ENCODE data around the gene TCF4.

The TCF4 gene

DNA sequence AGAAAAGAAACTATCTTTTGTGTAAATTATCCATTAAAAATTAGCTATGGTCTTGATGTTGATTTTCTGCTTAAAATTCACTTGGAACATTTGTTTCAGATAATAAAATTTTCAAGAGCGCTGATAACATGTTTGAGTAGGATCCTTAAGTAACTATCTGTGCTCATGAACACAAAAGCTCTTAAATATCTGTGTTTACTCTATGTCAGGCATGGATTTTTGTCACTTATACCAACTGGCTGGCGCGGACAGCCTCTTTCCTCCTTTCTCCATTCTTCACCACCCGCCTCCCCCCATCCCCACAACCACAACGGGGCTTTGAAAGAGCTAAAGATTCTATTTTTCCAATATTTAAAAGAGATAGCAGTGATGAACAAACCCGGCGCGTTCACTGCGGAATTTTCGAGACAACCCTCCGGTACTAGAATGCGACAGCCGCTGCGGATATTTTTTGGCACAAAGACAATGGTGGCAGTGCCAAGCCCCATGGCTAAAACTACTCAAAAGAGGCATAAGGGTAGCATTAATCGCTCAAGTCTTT, 181.5 kb downstream of the TCF4 start:
- Histone ChIP-seq H3K27me3 (ENCODE audit: control insufficient read depth in 1 of 2, insufficient read depth in 2 of 2, low read length in 2 of 2) (no peaks in the 10 kb centered on the region), H3K4me1 (ENCODE audit: control insufficient read depth in 1 of 2, insufficient read depth in 2 of 2, low read length in 2 of 2) (no peaks in the 10 kb centered on the region), H3K36me3 (ENCODE audit: control insufficient read depth in 1 of 2, insufficient read depth in 2 of 2, low read length in 2 of 2) (no peaks in the 10 kb centered on the region), H3K4me3 (ENCODE audit: low read depth in 1 of 2, low read length in 2 of 2) (no peak overlapping the region), H3K27ac (ENCODE audit: low read depth, low read length) (no peak overlapping the region), H3K9me3 (ENCODE audit: control insufficient read depth in 1 of 2, low read length in 2 of 2) (no peaks in the 10 kb centered on the region), H3K9ac (ENCODE audit: low read depth in 1 of 2, low read length in 2 of 2) (no peak overlapping the region)

DNA sequence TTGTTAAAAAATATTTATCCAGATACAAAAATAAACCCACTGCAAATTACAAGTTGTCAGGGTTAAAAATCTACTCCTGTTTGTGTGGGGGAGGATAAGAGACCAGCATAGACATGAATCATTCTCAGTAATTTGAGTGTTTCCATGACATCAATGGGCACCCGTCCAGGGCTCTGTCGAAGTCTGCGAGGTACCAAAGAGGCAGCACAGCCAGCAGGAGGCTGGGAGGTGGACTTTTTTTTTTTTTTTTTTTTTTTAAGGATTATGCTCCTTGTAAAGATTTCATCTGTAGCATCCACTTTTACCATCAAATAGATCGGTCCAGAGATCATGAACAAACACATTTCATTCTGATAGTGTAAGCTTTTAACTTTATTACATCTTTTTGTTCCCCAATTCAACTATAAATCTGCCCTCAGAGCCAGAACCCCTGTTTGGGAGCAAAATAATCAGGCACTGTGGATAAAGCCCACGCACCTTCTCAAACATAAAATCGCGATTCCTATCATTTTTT, 182.0 kb downstream of the TCF4 start:
- Histone ChIP-seq H3K9ac (ENCODE audit: low read depth in 1 of 2, low read length in 2 of 2) (no peak overlapping the region), H3K27ac (ENCODE audit: low read depth, low read length) (no peak overlapping the region)

DNA sequence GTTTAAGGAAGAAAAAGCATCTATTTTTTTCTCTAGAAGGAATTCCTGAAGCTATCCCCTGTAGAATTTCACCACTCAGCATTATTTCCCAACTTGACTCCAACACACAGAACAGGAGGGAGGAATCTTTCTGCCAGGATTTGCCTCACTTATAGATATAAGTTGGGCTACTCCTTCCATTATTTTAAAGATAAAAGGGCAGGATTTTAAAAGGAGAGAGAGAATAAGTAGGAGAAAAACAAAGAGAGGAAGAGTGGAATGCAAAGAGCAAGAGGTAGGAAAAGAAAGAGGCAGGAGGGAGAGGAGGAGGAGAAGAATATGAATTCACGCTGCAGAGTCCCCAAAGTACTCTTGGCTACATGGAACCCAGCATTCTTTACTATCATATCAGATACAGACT, 182.5 kb downstream of the TCF4 start:
- Histone ChIP-seq H3K4me3 (ENCODE audit: low read depth in 1 of 2, low read length in 2 of 2) (no peak overlapping the region), H3K27me3 (ENCODE audit: control insufficient read depth in 1 of 2, insufficient read depth in 2 of 2, low read length in 2 of 2) (no peaks in the 10 kb centered on the region), H3K9me3 (ENCODE audit: control insufficient read depth in 1 of 2, low read length in 2 of 2) (no peaks in the 10 kb centered on the region), H3K27ac (ENCODE audit: low read depth, low read length) (peak overlapping the region; percentile 11), H3K9ac (ENCODE audit: low read depth in 1 of 2, low read length in 2 of 2) (no peak overlapping the region), H3K36me3 (ENCODE audit: control insufficient read depth in 1 of 2, insufficient read depth in 2 of 2, low read length in 2 of 2) (no peaks in the 10 kb centered on the region), H3K4me1 (ENCODE audit: control insufficient read depth in 1 of 2, insufficient read depth in 2 of 2, low read length in 2 of 2) (no peaks in the 10 kb centered on the region)

More for the DNA sequence above, 182.0 kb downstream of the TCF4 start:
- H3K4me3 ChIP-seq (ENCODE audit: low read depth in 1 of 2, low read length in 2 of 2) = no peak overlapping the region
- no peaks in the 10 kb centered on the region for H3K4me1 ChIP-seq (ENCODE audit: control insufficient read depth in 1 of 2, insufficient read depth in 2 of 2, low read length in 2 of 2)
- H3K36me3 ChIP-seq (ENCODE audit: control insufficient read depth in 1 of 2, insufficient read depth in 2 of 2, low read length in 2 of 2) = no peaks in the 10 kb centered on the region
- no peaks in the 10 kb centered on the region for H3K27me3 ChIP-seq (ENCODE audit: control insufficient read depth in 1 of 2, insufficient read depth in 2 of 2, low read length in 2 of 2)
- no peaks in the 10 kb centered on the region for H3K9me3 ChIP-seq (ENCODE audit: control insufficient read depth in 1 of 2, low read length in 2 of 2)

DNA sequence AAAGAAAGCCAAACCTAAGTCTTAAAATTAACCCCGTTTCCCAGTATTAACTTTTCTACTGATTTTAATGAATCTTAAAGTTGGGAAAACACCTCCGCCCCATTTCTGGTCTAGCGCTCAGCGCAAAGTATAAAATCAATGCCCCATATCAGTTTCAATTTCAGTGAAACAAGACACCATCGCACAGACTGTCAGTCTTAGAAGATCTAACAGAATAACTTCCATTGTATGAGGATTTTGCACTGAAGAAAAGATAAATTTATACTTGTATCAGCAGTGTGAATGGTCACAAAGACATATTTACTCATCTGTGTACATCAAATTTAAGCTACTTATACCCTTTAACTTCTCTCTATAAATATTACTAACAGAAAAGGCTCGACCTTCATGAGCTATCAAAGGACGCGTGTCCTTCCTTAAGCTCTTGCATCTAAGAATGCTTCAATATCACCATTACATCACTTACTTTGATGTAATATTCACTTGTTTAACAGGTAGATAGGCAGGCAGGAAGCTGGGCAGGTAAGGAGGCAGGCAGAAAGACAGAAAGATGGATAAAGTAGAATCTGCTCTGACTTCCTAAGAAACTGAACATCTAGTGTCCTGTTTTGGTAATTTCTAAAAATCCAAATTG, 183.0 kb downstream of the TCF4 start:
- H3K36me3 ChIP-seq (ENCODE audit: control insufficient read depth in 1 of 2, insufficient read depth in 2 of 2, low read length in 2 of 2) = no peaks in the 10 kb centered on the region
- no peak overlapping the region for H3K4me3 ChIP-seq (ENCODE audit: low read depth in 1 of 2, low read length in 2 of 2)
- H3K9ac ChIP-seq (ENCODE audit: low read depth in 1 of 2, low read length in 2 of 2) = no peak overlapping the region
- no peak overlapping the region for H3K27ac ChIP-seq (ENCODE audit: low read depth, low read length)
- H3K4me1 ChIP-seq (ENCODE audit: control insufficient read depth in 1 of 2, insufficient read depth in 2 of 2, low read length in 2 of 2) = no peaks in the 10 kb centered on the region
- no peaks in the 10 kb centered on the region for H3K9me3 ChIP-seq (ENCODE audit: control insufficient read depth in 1 of 2, low read length in 2 of 2)
- no peaks in the 10 kb centered on the region for H3K27me3 ChIP-seq (ENCODE audit: control insufficient read depth in 1 of 2, insufficient read depth in 2 of 2, low read length in 2 of 2)

DNA sequence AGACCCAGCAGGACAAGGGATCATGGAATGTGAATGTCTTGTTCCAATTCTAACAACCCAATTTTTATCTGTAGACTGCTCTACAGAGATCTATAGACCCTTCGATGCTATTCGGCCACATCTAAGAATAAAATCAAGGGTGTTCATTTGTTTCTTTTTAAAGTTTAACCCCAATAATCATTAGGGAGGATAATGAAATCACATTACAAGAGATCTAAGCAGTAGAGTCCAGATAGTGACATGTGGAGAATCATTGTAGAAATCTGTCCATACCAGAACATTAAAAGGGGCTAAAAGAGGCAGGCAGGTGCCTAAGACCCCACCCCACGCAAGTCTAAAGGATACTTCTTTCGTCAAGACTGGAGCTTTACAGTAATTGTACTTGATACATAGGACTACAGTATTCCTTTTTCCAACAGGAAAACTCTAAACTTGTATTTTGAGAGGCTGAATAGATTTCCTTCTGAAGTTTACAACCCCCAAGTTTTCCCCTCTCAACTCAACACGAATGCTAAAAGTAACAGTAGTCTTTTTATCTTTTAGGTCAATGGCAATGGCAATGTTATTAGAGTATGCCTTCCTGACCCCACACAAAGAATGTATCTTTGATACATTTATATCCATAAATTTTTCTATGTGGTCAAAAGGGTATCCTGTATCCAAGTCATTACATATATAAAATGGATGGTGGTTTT, 183.7 kb downstream of the TCF4 start:
- Histone ChIP-seq H3K9ac (ENCODE audit: low read depth in 1 of 2, low read length in 2 of 2) (no peak overlapping the region), H3K4me3 (ENCODE audit: low read depth in 1 of 2, low read length in 2 of 2) (no peak overlapping the region)

DNA sequence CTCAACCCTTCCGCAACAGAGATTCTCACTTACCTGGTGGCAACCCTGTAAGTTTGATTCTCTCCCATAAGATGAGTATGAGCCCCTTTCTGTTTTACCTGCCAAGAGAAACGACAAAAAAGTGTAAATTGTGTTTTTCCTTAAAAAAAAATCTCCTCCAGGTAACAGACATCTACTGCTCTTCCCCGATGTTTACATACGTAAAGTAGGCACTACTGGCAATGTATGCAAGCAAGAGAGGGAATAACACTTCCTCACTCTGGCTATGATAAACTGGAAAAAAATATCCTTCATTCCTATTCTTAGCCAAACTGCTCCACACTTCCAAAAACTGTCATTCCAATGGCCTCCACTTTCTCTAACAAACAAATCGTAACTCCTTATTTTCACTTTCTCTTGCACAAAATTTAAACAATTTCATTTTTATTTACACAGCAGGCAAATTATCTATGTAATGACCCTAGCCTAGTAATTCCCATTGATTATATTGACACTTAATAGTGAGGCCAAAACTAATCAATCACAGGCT, 184.5 kb downstream of the TCF4 start:
- H3K4me3 ChIP-seq (ENCODE audit: low read depth in 1 of 2, low read length in 2 of 2) = no peak overlapping the region
- H3K27me3 ChIP-seq (ENCODE audit: control insufficient read depth in 1 of 2, insufficient read depth in 2 of 2, low read length in 2 of 2) = no peaks in the 10 kb centered on the region
- H3K36me3 ChIP-seq (ENCODE audit: control insufficient read depth in 1 of 2, insufficient read depth in 2 of 2, low read length in 2 of 2) = no peaks in the 10 kb centered on the region
- H3K9me3 ChIP-seq (ENCODE audit: control insufficient read depth in 1 of 2, low read length in 2 of 2) = no peaks in the 10 kb centered on the region
- no peak overlapping the region for H3K27ac ChIP-seq (ENCODE audit: low read depth, low read length)
- peaks cover 0 to 3% of the 10 kb centered on the region in 2 donors for H3K4me1 ChIP-seq (ENCODE audit: control insufficient read depth in 1 of 2, insufficient read depth in 2 of 2, low read length in 2 of 2)
- H3K9ac ChIP-seq (ENCODE audit: low read depth in 1 of 2, low read length in 2 of 2) = no peak overlapping the region

More for the DNA sequence above, 183.7 kb downstream of the TCF4 start:
- H3K4me1 ChIP-seq (ENCODE audit: control insufficient read depth in 1 of 2, insufficient read depth in 2 of 2, low read length in 2 of 2) = no peaks in the 10 kb centered on the region
- H3K36me3 ChIP-seq (ENCODE audit: control insufficient read depth in 1 of 2, insufficient read depth in 2 of 2, low read length in 2 of 2) = no peaks in the 10 kb centered on the region
- no peak overlapping the region for H3K27ac ChIP-seq (ENCODE audit: low read depth, low read length)
- no peaks in the 10 kb centered on the region for H3K27me3 ChIP-seq (ENCODE audit: control insufficient read depth in 1 of 2, insufficient read depth in 2 of 2, low read length in 2 of 2)
- H3K9me3 ChIP-seq (ENCODE audit: control insufficient read depth in 1 of 2, low read length in 2 of 2) = no peaks in the 10 kb centered on the region

DNA sequence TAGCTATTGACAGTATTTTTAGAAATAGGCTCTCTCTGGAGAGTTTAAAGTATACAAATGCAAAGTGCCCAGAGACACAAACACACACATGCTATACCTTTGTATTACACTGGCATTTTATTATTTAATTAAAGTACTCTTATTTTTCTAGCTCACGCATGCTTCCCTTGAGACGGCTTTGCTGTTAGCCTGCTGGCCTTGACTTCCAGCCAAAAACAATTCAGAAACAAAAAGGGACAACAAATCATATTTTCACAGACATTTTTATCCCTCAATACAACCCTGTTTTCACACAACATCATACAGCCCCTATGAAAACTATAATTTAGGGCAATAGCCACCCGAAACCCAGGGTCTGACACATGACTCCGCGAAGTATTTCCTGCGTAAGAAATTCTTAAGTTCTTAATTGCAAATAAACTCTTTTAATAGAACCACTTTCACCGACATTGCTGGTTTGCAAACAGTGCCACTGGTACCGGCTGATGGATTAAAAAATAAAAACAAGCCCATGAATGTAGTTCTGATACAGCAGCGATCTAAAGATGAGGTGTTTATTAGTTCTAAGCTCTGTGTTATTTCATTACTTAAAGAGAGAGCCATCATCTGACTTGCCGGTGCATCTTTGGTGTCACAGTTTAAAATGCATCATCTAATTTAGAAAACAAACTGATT, 185.1 kb downstream of the TCF4 start:
- Histone ChIP-seq H3K9ac (ENCODE audit: low read depth in 1 of 2, low read length in 2 of 2) (no peak overlapping the region), H3K4me3 (ENCODE audit: low read depth in 1 of 2, low read length in 2 of 2) (no peak overlapping the region), H3K4me1 (ENCODE audit: control insufficient read depth in 1 of 2, insufficient read depth in 2 of 2, low read length in 2 of 2) (peaks cover 0 to 4% of the 10 kb centered on the region in 2 donors), H3K36me3 (ENCODE audit: control insufficient read depth in 1 of 2, insufficient read depth in 2 of 2, low read length in 2 of 2) (no peaks in the 10 kb centered on the region), H3K27ac (ENCODE audit: low read depth, low read length) (no peak overlapping the region), H3K27me3 (ENCODE audit: control insufficient read depth in 1 of 2, insufficient read depth in 2 of 2, low read length in 2 of 2) (no peaks in the 10 kb centered on the region), H3K9me3 (ENCODE audit: control insufficient read depth in 1 of 2, low read length in 2 of 2) (no peaks in the 10 kb centered on the region)

DNA sequence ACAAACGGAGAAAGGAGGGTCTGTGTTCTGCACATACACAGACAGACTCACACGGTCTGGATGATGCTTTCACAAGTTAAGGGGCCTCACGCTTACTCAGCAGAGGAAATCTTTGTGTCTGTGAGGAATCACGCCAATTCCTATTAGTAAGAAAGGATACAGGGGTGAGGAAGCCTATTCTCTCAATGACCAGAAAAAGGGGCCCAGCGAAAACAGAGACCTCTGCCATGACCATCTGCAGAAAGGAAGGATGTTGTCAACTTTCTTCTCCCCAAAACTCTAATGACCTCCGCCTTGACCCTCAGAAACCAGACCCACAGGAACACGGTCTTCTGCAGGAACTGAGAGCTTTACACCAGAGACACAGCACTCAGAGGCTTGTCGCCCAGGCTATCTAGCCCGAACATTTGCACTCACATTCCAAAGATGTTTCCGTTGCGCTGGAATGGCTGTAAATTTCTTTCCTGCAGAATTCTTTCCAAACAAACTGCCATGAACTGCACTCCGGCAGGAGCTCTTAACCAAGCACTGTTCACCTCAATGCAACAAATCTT, 186.3 kb downstream of the TCF4 start:
- H3K27ac ChIP-seq (ENCODE audit: low read depth, low read length) = no peak overlapping the region
- H3K36me3 ChIP-seq (ENCODE audit: control insufficient read depth in 1 of 2, insufficient read depth in 2 of 2, low read length in 2 of 2) = no peaks in the 10 kb centered on the region
- no peaks in the 10 kb centered on the region for H3K9me3 ChIP-seq (ENCODE audit: control insufficient read depth in 1 of 2, low read length in 2 of 2)
- H3K9ac ChIP-seq (ENCODE audit: low read depth in 1 of 2, low read length in 2 of 2) = no peak overlapping the region
- peak overlapping the region in 1 of 2 donors; percentile 7 for H3K4me3 ChIP-seq (ENCODE audit: low read depth in 1 of 2, low read length in 2 of 2)
- no peaks in the 10 kb centered on the region for H3K27me3 ChIP-seq (ENCODE audit: control insufficient read depth in 1 of 2, insufficient read depth in 2 of 2, low read length in 2 of 2)
- peaks cover 0 to 4% of the 10 kb centered on the region in 2 donors for H3K4me1 ChIP-seq (ENCODE audit: control insufficient read depth in 1 of 2, insufficient read depth in 2 of 2, low read length in 2 of 2)

DNA sequence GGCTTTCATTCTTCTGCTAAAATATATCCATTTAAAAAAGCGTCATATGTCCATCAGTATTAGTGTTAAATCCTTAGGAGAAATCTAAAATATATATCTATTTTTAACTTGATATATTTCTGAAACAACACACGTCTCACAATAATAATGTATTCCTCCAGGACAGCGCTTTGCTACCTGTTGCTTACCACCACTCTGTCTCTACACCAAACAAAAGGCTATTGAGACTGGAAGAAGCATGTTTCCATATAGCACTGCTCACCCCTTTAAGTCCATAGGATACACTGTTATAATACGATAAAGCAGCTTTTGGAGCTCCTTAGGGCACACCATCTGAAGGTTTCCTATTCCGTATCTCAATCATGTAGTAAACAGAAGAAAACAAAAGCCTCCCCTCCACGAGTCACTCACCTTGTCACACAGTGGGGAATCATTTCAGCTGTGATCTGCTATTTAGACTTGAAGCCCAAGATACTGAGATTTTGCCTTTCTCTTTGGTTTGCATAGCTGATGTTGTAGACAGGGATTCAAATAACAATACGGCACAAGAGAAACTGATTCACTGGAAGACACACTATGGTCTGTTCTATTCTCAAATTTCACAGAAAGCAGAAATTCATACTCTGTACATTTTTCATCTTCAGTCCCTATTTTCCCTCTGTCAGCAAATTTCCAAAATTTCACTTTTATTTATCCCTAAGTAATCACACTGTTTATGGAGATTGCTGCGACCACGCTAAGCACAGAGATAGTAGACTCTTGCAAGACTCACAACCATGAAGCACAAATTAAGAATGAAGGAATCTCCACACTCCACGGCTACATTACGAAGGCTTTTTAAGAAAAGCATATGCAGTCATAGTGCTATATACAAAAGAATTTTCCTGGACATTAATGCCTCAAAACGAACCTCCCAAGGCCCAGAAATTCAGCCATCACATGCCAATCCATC, 187.1 kb downstream of the TCF4 start:
- Histone ChIP-seq H3K4me1 (ENCODE audit: control insufficient read depth in 1 of 2, insufficient read depth in 2 of 2, low read length in 2 of 2) (peaks cover 0 to 4% of the 10 kb centered on the region in 2 donors), H3K27me3 (ENCODE audit: control insufficient read depth in 1 of 2, insufficient read depth in 2 of 2, low read length in 2 of 2) (no peaks in the 10 kb centered on the region), H3K36me3 (ENCODE audit: control insufficient read depth in 1 of 2, insufficient read depth in 2 of 2, low read length in 2 of 2) (no peaks in the 10 kb centered on the region), H3K4me3 (ENCODE audit: low read depth in 1 of 2, low read length in 2 of 2) (no peak overlapping the region), H3K27ac (ENCODE audit: low read depth, low read length) (peak overlapping the region; percentile 46), H3K9me3 (ENCODE audit: control insufficient read depth in 1 of 2, low read length in 2 of 2) (no peaks in the 10 kb centered on the region), H3K9ac (ENCODE audit: low read depth in 1 of 2, low read length in 2 of 2) (no peak overlapping the region)

Measured in duodenal mucosa (tissue), 2 donors.